ENCODE measurements around the gene ATXN7L1.
"Not testable (repeated sequence)": the region's sequence is repeated elsewhere in the genome, so short reads cannot be mapped to it uniquely, and the experiment has no call there.

The ATXN7L1 gene

DNA sequence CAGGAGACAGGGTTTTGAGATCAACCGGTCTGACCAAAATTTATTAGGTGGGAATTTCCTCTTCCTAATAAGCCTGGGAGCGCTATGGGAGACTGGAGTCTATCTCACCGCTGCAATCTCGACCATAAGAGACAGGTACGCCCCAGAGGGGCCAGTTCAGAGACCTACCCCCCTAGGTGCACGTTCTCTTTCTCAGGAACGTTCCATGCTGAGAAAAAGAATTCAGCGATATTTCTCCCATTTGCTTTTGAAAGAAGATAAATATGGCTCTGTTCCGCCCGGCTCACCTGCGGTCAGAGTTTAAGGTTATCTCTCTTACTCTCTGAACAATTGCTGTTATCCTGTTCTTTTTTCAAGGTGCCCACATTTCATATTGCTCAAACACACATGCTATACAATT is 179.2 kb downstream of the ATXN7L1 start:
- DNase-seq, result not testable (repeated sequence)

GRCh38 chr7:105693576-105693975 is 182.8 kb downstream of the ATXN7L1 start:
- no peak for DNase-seq

- DNase-seq, result peak; percentile 47
Measured at GRCh38 chr7:105691680-105692564, 184.5 kb downstream of the ATXN7L1 start.

DNA sequence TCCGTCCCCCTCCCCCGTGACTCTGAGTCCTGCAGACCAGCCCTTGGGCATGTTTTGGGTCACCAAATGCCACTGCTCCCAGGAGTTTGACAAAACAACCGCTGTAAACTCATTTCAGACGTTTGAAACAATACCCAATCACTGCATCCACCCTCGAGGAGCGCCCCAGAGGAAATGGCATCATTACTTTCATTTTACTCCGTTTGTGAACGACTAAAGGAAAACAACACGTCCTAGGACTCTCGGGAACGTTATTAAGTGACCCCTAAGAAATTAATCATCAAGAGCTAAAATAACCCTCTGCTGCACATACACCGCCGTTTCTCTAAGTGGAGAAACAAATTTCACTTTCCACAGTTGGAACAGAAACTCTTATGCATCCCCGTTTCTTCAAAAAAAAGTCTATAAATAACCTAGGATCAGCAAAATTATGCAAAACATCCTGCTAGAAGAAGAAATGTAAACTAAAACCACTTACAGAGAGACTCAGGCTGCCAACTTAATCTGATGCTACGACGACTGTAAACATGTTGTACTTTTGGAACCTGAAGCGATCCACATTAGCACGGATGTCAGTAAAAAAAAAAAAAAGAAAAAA is 185.2 kb downstream of the ATXN7L1 start:
- peak; percentile 19 for DNase-seq

DNA sequence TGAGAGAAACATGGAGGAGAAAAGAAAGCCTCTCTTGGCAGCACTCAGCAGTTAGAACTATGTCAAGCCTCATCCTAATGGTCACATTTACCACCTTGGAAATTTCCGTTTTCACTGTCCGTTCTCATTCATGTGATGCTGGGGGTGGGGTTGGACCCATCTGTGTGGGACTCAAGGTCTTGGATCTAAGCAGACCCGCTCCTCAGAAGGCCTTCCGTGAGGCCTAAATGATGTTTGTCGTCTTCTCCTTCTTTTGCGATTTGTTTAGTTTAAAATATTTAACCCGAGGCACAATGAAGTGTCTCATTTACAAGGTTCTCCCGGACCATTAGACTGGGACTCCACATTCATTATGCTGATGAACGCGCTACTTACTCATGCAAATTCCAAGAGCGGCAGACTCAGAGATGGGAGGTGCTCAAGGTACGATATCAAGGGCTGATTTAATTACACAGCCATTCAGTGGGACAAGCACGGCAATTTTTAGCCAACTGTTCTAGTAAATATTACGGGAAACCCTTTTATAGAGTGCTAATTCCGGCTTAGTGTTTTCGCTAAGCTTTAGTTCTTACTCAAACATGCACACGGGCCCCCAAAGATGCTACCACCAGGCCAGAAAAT is 186.0 kb downstream of the ATXN7L1 start:
- DNase-seq, result no peak

DNA sequence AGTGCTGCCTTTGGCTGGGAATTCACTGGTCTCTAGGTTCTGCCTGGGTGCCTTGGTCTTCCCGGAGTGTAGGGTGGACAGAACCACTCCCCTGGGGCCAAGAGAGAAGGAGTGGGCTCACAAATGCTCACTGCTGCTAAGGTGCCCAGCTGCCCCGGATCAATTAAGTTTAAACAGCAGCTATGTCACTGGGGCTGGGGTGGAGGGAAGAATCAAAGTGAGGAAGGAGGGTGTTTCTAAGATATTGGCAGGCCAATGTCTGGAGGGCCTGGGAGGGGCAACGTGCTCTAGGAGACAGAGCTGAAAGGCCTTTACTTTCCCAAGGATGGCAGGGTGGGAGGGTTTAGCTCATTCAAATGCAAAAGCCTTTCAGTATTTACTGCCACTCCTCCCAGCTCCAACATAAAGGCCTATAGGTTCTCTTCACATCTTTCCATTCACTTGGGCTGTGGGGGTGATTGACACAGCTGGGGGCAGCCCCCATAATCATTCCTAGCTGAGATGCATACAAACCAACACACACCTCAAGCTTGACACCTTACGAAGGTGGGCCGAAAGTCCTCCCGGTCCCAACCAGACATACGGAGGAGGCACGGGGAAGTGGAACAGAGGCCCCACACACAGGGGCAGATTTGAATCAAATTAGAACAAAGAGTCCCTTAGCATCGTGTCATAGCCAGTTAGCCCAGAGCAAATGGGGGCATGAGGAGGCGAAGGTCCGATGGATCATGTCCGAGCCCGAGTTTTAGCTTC is 187.2 kb downstream of the ATXN7L1 start:
- no peak for DNase-seq

DNA sequence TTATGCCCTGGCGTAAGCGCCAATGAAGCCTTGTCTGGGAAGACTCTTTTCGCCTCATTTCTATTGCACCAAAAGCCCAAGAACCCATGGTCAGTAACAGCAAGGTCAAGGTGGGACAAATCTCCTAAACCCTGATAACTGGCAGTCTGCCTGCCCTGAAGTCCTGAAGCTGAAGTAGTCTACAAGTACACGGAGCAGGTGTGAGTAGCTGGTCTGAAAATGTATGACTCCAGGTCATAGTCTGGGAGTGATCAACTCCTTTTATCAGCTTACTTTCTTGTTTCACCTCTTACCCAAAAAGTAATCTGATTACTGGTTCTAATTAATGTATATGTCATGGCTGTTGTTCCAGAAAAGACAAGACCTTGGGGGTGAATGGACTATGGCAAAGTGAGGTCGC is 187.8 kb downstream of the ATXN7L1 start:
- DNase-seq, result no peak

DNA sequence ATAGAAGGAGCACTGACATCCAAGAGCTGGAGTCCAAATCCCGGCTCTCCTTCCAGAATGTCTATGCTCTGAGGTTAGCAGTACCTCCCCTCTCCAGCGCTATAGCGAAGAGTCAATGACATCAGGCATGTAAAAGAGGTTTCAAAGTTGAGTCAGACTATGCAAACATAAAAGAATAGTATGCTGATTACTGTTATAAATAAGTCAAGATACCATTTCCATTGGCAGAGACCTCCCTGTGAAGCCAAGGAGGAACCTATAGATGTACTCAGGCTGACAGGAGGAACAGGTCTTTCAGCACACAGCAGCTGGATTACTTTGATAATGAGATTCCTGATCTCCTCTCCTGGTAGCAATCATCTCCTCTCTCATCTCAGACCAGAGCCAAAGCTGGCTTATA is 191.2 kb downstream of the ATXN7L1 start:
- no peak for DNase-seq

DNA sequence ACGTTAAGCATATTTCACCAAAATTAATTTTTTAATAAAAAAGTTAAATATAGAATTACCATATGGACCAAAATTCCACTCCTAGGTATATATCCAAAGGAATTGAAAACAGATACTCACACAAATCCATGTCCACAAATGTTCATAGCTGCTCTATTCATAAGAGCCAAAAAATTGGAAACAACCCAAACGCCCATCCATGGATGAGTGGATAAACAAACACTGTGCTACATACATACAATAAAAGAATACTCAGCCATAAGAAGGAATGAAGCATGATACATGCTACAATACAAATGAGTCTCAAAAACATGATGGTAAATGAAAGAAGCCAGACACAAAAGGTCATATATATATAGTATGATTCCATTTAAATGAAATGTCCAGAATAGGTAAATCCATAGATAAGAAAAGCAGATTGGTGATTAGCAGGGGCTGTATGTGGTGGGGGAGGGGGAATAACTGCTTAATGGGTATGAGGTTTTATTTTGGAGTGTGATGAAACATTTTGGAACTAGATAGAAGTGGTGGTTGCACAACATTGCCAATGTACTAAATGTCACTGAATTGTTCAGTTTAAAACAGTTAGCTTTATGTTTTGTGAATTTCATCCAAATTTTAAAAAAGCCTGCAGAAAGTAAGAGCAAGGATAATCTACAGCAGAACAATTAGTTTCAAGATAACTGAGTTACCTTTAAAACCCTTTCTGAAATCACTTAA is 193.9 kb downstream of the ATXN7L1 start:
- DNase-seq, result no peak

DNA sequence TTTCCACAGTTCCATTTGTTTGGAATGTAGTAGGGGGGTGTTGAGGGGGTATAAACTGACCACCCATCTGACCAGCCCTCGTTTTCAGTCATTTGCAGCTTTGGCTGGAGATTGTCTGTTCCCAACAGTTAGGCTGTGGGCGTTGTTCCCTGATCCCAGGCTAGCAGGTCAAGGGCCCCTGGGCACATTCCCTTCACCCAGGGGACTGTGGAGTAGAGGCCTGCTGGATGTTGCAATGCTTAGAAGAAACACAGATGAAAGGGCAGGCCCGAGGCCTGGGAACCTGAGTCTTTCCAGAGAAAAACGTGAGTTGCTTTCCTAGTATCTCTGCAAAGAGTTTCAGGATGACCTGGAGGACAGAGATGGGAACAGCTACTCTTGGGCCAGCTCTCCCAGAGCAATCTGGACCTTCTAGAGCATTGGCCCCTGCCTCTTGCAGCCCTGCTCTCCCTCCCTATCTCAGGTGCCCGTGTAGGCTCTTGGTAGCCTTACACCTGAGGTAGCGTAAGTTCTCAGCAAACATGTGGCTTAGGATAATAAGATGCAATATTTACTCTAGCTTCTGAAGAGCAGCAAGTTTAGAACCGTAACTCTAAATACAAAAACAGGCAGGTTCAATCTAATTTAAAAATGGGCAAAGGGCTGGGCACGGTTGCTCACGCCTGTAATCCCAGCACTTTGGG is 195.8 kb downstream of the ATXN7L1 start:
- no peak for DNase-seq

DNA sequence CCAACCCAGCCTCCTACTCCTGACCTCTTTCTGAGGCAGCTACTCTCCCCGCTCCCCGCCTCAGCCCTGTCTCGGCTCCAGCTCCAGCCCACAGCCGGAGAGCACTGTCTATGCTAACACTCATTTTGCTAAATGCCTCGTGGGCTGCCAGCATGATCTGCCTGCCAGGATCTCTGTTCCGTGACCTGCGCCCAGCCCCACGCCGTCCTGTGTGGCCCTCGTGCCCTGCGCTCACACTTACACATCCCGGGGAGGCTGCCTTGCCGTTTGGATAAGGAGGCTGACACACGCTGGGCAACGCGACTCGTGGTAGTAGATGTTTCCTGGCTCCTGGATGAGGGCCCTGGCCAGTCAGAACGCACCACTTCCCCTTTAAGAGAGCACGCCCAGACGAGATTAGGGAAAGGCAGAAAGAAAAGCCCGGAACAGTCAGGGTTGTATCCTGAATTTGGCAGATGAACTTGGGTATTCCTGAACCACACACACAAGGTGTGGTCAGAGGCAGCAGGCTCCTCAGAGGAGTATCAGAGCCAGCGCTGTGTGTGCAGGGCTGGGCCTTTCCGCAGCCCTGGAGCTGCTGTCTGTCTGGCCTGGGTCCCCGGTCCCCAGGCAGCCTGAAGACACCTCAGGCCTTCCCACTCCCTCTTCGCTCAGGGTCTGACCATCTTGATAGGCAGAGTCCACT is 197.4 kb downstream of the ATXN7L1 start:
- DNase-seq, result no peak

DNA sequence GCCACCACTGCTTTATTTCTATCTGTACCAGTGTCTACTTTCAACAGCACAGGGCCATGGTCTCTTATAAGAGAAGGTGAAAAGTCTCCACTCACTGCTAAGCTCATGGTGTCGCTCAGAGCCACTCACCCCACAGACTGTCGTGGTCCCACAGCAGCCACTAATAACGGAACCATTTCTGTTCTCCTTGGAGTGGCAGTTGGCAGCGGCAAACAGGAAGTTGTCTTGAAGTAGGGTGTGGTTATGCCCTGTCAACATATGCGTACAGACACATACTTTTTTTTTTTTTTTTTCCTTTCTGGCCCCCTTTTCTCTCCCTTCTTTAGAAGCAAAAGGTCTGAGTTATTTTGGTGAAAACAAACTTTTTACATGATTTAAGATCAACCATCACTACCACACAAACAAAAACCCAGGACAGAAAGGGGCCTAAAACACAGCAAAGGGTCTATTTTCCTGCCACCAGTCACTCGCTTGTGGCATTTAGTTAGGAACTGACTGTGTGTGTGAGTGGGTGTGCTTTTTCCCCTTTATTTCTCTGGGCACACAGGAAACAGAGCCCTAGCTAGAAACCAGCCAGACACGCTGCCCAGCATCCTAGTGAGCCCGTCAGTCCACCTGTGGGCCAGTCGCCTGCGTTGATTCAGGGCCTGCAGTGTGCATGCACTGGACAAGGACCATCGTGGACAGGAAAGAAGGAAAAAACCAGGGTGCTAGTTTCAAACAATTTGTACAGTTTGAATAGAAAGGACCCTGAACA is 198.4 kb downstream of the ATXN7L1 start:
- no peak for DNase-seq

DNA sequence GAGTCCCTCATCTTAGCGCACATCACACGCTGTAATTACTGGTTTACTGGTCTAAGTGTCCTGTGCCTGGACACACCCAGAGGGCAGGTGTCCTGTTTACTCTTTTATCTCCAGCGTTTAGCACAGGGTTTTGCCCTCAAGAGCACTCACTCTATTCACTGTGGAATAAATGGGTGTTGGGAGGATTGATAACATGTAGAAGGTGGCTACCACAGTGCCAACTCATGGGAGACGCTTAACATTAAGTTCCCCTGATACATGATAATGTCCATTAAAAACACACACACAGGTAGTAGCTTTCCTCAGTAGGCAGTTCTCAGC is 199.0 kb downstream of the ATXN7L1 start:
- DNase-seq, result no peak

GRCh38 chr7:105675934-105676371 is 200.4 kb downstream of the ATXN7L1 start:
- DNase-seq, result no peak

DNA sequence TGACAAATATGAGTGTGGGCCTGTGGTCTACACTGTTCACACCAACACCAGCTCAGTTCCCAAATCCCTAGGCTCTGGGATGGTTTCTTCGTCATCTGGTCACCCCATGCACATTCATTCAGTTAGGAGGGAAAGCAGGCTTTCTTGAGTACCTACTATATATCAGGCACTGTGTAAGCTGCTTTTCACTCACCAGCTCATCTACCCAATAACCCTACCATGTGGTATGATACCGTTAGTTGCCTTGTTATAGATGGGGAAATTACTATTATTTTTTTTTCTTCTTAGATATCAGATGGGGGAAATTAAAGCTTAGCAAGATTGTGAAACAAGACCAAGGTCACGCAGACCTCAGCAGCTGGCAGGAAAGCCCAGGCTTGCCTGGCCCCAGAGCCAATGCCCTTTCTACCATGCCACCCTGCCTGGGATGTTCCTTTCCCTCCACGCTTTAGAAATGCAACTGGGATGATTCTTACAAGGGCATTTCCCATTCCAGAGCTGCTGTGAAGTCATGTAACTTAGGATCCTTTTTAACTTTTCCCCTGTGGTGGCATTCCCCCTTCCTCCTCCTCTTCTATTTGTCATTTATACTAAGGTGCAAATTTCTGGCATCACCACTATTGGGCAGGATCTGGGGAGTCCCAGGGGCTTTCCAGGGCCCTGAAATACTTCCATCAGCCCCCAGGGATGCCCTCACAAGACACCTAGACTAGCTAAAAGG is 202.0 kb downstream of the ATXN7L1 start:
- DNase-seq, result no peak

GRCh38 chr7:105673367-105674084 is 202.9 kb downstream of the ATXN7L1 start:
- no peak for DNase-seq

DNA sequence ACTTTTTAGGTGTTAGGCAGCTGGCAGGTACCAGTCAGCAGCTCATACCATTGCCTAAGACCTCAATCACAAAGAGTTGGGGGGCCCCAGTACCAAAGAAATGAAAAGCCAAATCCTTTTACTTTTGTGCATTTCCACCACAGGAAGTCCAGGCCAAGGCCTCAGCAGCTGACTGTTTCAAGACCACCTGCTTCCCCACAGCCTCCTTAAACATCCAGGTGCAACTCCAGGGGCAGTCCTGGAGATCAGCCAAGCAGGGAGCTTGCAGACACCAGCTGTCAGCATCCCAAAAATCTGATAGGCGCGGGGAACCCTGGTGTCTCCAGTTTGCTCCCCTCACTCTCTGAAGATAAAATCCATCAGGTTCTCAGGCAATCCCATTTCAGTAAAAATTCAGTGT is 203.6 kb downstream of the ATXN7L1 start:
- no peak for DNase-seq

DNA sequence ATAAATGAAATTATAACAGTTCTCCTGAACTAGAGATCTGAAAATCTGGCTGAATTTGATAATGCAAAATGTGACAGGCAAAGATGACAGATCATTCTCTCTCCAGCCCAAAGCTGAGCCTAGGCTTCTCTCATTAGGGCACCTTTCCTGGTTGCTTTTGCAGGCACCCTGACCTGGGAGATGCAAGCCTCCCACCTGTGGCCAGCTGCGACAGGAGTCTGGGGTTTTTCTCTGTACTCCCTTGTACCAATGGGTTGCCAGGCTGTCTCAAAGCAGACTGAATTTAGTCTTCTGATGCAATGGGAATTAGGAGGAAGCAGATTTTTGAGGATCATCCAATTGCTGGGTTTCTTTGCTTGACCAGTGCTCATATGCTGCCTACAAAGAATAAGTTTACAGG is 210.1 kb downstream of the ATXN7L1 start:
- DNase-seq, result no peak

DNA sequence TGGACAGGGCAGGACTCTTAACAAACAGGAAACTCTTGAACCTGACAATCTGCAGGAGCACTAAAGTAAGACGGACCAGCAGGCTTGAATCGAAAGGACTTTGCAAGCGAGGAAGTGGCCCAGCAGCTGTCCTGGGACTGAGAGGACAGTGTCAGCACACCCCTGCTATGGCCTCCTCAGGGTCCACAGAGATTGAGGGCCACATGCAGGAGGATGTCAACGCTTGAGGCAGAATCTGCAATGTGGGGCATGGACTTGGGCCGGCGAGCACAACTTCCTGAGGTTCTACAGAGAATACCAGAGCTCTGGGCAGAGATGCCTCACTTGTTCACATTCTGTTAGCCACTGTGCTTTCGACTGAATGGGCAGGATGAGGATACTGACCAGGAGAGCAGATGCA is 210.7 kb downstream of the ATXN7L1 start:
- DNase-seq, result no peak
